ENCODE results near the gene FCHSD2. TPM values are rescaled to one million over a fixed set of nuclear protein-coding genes. Genes with fewer than 3 reads are reported as not detected.

Gene FCHSD2
- total and polyA plus RNA-seq, 2 donors (not counting 3 experiments of a cell fraction or from before 2014, with no cell fraction given): 20.8 to 56.9 TPM

DNA sequence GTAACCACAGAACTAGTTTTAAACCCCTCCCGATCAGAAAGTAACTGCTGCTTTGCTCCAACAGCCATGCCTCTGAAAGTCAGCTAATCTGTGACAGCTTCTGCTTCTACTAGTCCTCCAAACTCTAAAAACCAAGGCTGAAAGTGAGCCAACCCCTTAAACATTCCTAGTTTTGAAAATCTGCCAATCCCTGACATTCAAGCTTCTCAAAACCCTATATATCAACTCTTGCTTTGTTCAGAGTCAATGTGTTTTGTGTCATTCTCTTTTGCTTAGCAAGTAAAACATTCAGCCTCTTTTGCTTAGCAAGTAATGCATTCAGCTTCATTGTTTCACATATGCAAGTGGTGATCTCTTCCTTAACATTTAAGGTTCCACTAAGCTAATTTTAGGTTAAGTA lies 271.0 kb downstream of the FCHSD2 start:
- DNase-seq (ENCODE audit: low read depth, low spot score) (no peak), FAIRE-seq (no peak)
- BruUV-seq (replicated peaks): no TSS peak
- no peaks in the 10 kb centered on the region for H3K27me3 ChIP-seq (ENCODE audit: control insufficient read depth in 2 of 2, insufficient read depth in 2 of 2, low read length in 2 of 2)
- ChIA-PET POLR2A (no interaction called here), CTCF (interaction anchor here (0.5 to 1.7 kb wide), 5 partner anchors 8 to 306 kb away, joined by 3 to 4 read pairs (median 3); no protein-coding TSS in a partner anchor)
- peaks cover 3 to 6% of the 10 kb centered on the region in 2 experiments for H3K36me3 ChIP-seq (ENCODE audit: control insufficient read depth in 2 of 2, extremely low read depth in 1 of 2, insufficient read depth in 2 of 2, low read length in 2 of 2)
- H3K9me1 ChIP-seq (replicated peaks; ENCODE audit: control insufficient read depth, extremely low read depth, insufficient read depth, low read length): no peaks in the 10 kb centered on the region
- no peaks in the 10 kb centered on the region for H4K20me1 ChIP-seq (replicated peaks; ENCODE audit: control insufficient read depth, extremely low read depth, insufficient read depth, low read length)
- peaks cover 9% of the 10 kb centered on the region for H3K4me1 ChIP-seq (ENCODE audit: control insufficient read depth, extremely low read depth, insufficient read depth, low read length)
- H3K4me3 ChIP-seq (replicated peaks in 1 of 3; ENCODE audit: insufficient read depth in 1 of 3, low read depth in 1 of 3, low read length in 3 of 3): no peak overlapping the region
- H3K4me2 ChIP-seq (ENCODE audit: insufficient read depth, low read length): no peak overlapping the region
- no peak overlapping the region for H2AFZ ChIP-seq (ENCODE audit: low read depth, low read length)
- intact Hi-C loops (cut with micrococcal nuclease): no loop called here
- H3K9ac ChIP-seq (replicated peaks; ENCODE audit: extremely low read depth, insufficient read depth, low read length): no peak overlapping the region
- TF ChIP-seq MYC (IDR thresholded peaks at IDR 0.05; ENCODE audit: low read depth, low read length) (no peak), GATA2 (IDR thresholded peaks at IDR 0.05; ENCODE audit: insufficient read depth, insufficient read length, low read depth, low read length) (no peak), FOS (IDR thresholded peaks at IDR 0.05; ENCODE audit: borderline replicate concordance, insufficient read depth, low read length) (no peak), POLR2A (IDR thresholded peaks at IDR 0.05; ENCODE audit: low read depth, low read length) (no peak), EZH2 (IDR thresholded peaks at IDR 0.05; ENCODE audit: borderline replicate concordance, low read depth, low read length, severe bottlenecking) (no peak), JUN (IDR thresholded peaks at IDR 0.05; ENCODE audit: borderline replicate concordance, insufficient read depth, insufficient read length, low read depth) (no peak), POLR2AphosphoS5 (IDR thresholded peaks at IDR 0.05; ENCODE audit: insufficient read depth, low read depth, low read length) (no peak)
- TF ChIP-seq, protein P1, sequence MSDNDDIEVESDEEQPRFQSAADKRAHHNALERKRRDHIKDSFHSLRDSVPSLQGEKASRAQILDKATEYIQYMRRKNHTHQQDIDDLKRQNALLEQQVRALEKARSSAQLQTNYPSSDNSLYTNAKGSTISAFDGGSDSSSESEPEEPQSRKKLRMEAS (IDR thresholded peaks at IDR 0.05; ENCODE audit: insufficient read depth, insufficient read length): no peak
- TF ChIP-seq, protein P2, sequence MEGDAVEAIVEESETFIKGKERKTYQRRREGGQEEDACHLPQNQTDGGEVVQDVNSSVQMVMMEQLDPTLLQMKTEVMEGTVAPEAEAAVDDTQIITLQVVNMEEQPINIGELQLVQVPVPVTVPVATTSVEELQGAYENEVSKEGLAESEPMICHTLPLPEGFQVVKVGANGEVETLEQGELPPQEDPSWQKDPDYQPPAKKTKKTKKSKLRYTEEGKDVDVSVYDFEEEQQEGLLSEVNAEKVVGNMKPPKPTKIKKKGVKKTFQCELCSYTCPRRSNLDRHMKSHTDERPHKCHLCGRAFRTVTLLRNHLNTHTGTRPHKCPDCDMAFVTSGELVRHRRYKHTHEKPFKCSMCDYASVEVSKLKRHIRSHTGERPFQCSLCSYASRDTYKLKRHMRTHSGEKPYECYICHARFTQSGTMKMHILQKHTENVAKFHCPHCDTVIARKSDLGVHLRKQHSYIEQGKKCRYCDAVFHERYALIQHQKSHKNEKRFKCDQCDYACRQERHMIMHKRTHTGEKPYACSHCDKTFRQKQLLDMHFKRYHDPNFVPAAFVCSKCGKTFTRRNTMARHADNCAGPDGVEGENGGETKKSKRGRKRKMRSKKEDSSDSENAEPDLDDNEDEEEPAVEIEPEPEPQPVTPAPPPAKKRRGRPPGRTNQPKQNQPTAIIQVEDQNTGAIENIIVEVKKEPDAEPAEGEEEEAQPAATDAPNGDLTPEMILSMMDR (IDR thresholded peaks at IDR 0.05; ENCODE audit: extremely low read depth in 1 of 2, insufficient read depth in 1 of 2, low read depth in 1 of 2, low read length in 2 of 2): no peak
- H3K9me3 ChIP-seq (replicated peaks; ENCODE audit: control insufficient read depth, insufficient read depth, low read length): no peaks in the 10 kb centered on the region
- H3K79me2 ChIP-seq (ENCODE audit: control insufficient read depth, insufficient read depth, low read length): no peaks in the 10 kb centered on the region
- dilution Hi-C loops (cut with MboI; ENCODE audit: extremely low pct_ligation_motif_present, low sequenced_read_pairs): no loop called here
- no peak overlapping the region for H3K27ac ChIP-seq (ENCODE audit: insufficient read depth, low read depth, low read length)

Measured in endothelial cell of umbilical vein (primary cell).